B cell (primary cell): ENCODE measurements around the gene UBA3. TPM values are rescaled to one million over a fixed set of nuclear protein-coding genes. Genes with fewer than 3 reads are reported as not detected.

Experiments used
- ATAC-seq: fragments of 200-7000 bp; cut with Tn5 transposase; one replicate; pipeline ENCODE4 v1.10.0; 2021; ENCODE audit warnings: low read depth, mild to moderate bottlenecking, moderate number of reproducible peaks, moderate library complexity
- CTCF ChIA-PET: fragments of 350-600 bp; sonication (Branson Sonifier 250); formaldehyde crosslinking; loops from one replicate; lab custom pipeline; 2021; ENCODE audit warnings: antibody characterized with exemption, inconsistent platforms; lab: Charles Lee
- POLR2A ChIA-PET: fragments of 350-600 bp; sonication (Branson Sonifier 250); formaldehyde crosslinking; loops from one replicate; lab custom pipeline; 2021; ENCODE audit warnings: antibody characterized with exemption; lab: Charles Lee
- DNase-seq: peaks from one replicate; pipeline ENCODE4 v3.0.0; 2013
- H2AFZ ChIP-seq: 2 replicates; pipeline ENCODE4 v1.6.1; 2012; ENCODE audit warnings: mild to moderate bottlenecking, low read depth, low read length; ENCODE audit not compliant: insufficient read depth, poor library complexity, severe bottlenecking
- H3K27ac ChIP-seq, 2 donors: 1 replicate in 1 of 2; 2 replicates in 1 of 2; pipeline ENCODE4 v1.5.1; 2012 to 2013; ENCODE audit warnings: low read length in 2 of 2, mild to moderate bottlenecking in 2 of 2, moderate library complexity in 1 of 2
- H3K27me3 ChIP-seq, 4 experiments: fragments of 200-600 bp in 1 of 4; sonication (generic) in 1 of 4; replicated peaks in 1 of 4; 1 replicate in 2 of 4; 2 replicates in 2 of 4; pipeline versions ENCODE4 v1.6.1 to v1.7.0; 2013 to 2016; ENCODE audit warnings: low read length in 3 of 4, mild to moderate bottlenecking in 2 of 4, mixed read lengths in 1 of 4, moderate library complexity in 1 of 4; ENCODE audit not compliant: insufficient read depth in 4 of 4, control insufficient read depth in 3 of 4; ENCODE audit errors: control extremely low read depth in 1 of 4
- H3K36me3 ChIP-seq, 2 experiments: replicated peaks in 1 of 2; 1 replicate in 1 of 2; 2 replicates in 1 of 2; pipeline versions ENCODE4 v1.6.1 to v1.7.1; 2013; ENCODE audit warnings: low read length in 1 of 2; ENCODE audit not compliant: insufficient read depth in 2 of 2, control insufficient read depth in 1 of 2; ENCODE audit errors: control extremely low read depth in 1 of 2, extremely low read depth in 1 of 2
- H3K4me1 ChIP-seq, 2 donors: fragments of 200-600 bp in 1 of 2; sonication (generic) in 1 of 2; 1 replicate in 1 of 2; 2 replicates in 1 of 2; pipeline versions ENCODE4 v1.5.1 to v1.6.1; 2013 to 2017; ENCODE audit warnings: low read length in 2 of 2; ENCODE audit not compliant: control insufficient read depth in 2 of 2, insufficient read depth in 2 of 2
- H3K4me2 ChIP-seq: replicated peaks from 2 replicates; pipeline ENCODE3; 2012; ENCODE audit warnings: mild to moderate bottlenecking, low read depth, low read length; ENCODE audit not compliant: poor library complexity, severe bottlenecking
- H3K4me3 ChIP-seq, 5 experiments: fragments of 200-600 bp in 1 of 5; sonication (generic) in 1 of 5; 1 replicate in 3 of 5; 2 replicates in 2 of 5; pipeline versions ENCODE4 v1.5.1 to v1.7.0; 2011 to 2016; ENCODE audit warnings: low read length in 4 of 5, mild to moderate bottlenecking in 4 of 5, low read depth in 2 of 5, control low read depth in 1 of 5, moderate library complexity in 1 of 5; ENCODE audit not compliant: insufficient read depth in 1 of 5; ENCODE audit errors: control extremely low read depth in 1 of 5, extremely low read depth in 1 of 5
- H3K79me2 ChIP-seq: fragments of 200-600 bp; sonication (generic); one replicate; pipeline ENCODE4 v1.6.0; 2016; ENCODE audit warnings: low read length; ENCODE audit not compliant: control insufficient read depth, insufficient read depth
- H3K9ac ChIP-seq: fragments of 200-600 bp; sonication (generic); 2 replicates; pipeline ENCODE4 v1.6.1; 2017; ENCODE audit warnings: mild to moderate bottlenecking, low read length, moderate library complexity
- H3K9me3 ChIP-seq, 3 donors: one replicate each; pipeline versions ENCODE4 v1.6.1 to v1.7.1; 2013; ENCODE audit warnings: low read length in 2 of 3; ENCODE audit not compliant: control insufficient read depth in 2 of 3, insufficient read depth in 1 of 3; ENCODE audit errors: control extremely low read depth in 1 of 3
- H4K20me1 ChIP-seq: 2 replicates; pipeline ENCODE4 v1.6.0; 2012; ENCODE audit warnings: mild to moderate bottlenecking, low read length; ENCODE audit not compliant: insufficient read depth, control insufficient read depth, poor library complexity, severe bottlenecking
- H3K27ac Mint-ChIP-seq: one replicate; pipeline ENCODE4 v1.8.0; 2021; ENCODE audit warnings: mixed read lengths
- H3K27me3 Mint-ChIP-seq: one replicate; pipeline ENCODE4 v1.8.0; 2021; ENCODE audit warnings: mixed read lengths
- H3K4me1 Mint-ChIP-seq: one replicate; pipeline ENCODE4 v1.8.0; 2021; ENCODE audit warnings: mixed read lengths
- H3K4me3 Mint-ChIP-seq: one replicate; pipeline ENCODE4 v1.8.0; 2021; ENCODE audit warnings: mixed read lengths
- H3K9me3 Mint-ChIP-seq: one replicate; pipeline ENCODE4 v1.8.0; 2022; ENCODE audit warnings: mixed read lengths; ENCODE audit not compliant: insufficient read depth
- EZH2 ChIP-seq: IDR thresholded peaks from 2 replicates; pipeline ENCODE4 v1.6.1; 2012; ENCODE audit warnings: borderline replicate concordance, low read depth, mild to moderate bottlenecking, moderate library complexity, low read length; ENCODE audit not compliant: insufficient read depth, poor library complexity, severe bottlenecking
- WGBS: methylation state at CpG from one replicate; pipeline ENCODE4 v1.1.5; 2013; ENCODE audit warnings: missing lambda C conversion rate; ENCODE audit not compliant: insufficient coverage; 5-methylcytosine and 5-hydroxymethylcytosine counted together
- intact Hi-C: fragments of 100-400 bp; cut with micrococcal nuclease; formaldehyde crosslinking; loops from one replicate; pipeline ENCODE4 v1.10.0; 2022
- polyA plus RNA-seq: library from polyadenylated mRNA; depleted of rRNA; stranded (reverse); fragments of >200 nt; gene quantifications from 2 replicates; pipeline ENCODE4 v1.2.3, GENCODE V29; 2012
- total RNA-seq, 2 donors: library from RNA; stranded (reverse); fragments of 120-200 nt in 1 of 2; gene quantifications; 1 replicate in 1 of 2; 2 replicates in 1 of 2; pipeline versions ENCODE4 v1.2.3 to v1.2.4, GENCODE V29; 2013 to 2022
- TF ChIP-seq, protein P1 (sequence below): fragments of 200-600 bp; IDR thresholded peaks from one replicate; pipeline ENCODE4 v1.8.0; 2022; ENCODE audit warnings: antibody characterized with exemption, mild to moderate bottlenecking

Gene UBA3
- total and polyA plus RNA-seq, 2 donors (not counting 1 experiment from before 2014, with no cell fraction given), result 42.2 to 99.8 TPM

DNA sequence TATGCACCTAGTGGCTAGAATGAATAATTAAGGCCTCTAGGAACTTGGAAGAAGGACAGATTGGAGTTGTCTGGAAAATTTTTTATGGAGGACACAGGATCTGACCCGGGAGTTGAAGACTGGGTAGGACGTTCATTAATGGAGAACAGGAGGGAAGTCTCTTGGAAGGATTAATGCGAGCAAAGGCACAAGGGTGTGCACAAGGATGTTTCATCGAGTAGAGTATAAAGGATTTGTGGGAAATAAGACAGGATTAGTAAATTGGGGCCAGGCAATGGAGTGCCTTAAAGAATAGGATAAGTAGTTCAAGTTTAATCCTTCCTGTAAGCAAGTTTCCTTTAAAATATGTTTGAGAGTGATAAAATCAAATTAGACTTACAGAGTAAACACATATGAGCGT, 27.7 kb upstream of the UBA3 start:
- ChIA-PET CTCF (no interaction called here), POLR2A (no interaction called here)
- intact Hi-C loops, result no loop called here
- peaks cover 2 to 26% of the 10 kb centered on the region in 2 experiments for H3K36me3 ChIP-seq
- Mint-ChIP-seq H3K9me3 (no peaks in the 10 kb centered on the region), H3K4me1 (peaks cover 13% of the 10 kb centered on the region), H3K27ac (peak overlapping the region; percentile 4), H3K27me3 (no peaks in the 10 kb centered on the region), H3K4me3 (no peak overlapping the region)
- H3K27me3 ChIP-seq, result no peaks in the 10 kb centered on the region
- H3K4me1 ChIP-seq, result peaks cover 0 to 3% of the 10 kb centered on the region in 2 donors
- no peak overlapping the region for H3K9ac ChIP-seq
- peaks cover 9% of the 10 kb centered on the region for H4K20me1 ChIP-seq
- H3K4me3 ChIP-seq, result no peak overlapping the region
- peak overlapping the region in 1 of 2 donors; percentile 4 for H3K27ac ChIP-seq
- TF ChIP-seq, protein P1, sequence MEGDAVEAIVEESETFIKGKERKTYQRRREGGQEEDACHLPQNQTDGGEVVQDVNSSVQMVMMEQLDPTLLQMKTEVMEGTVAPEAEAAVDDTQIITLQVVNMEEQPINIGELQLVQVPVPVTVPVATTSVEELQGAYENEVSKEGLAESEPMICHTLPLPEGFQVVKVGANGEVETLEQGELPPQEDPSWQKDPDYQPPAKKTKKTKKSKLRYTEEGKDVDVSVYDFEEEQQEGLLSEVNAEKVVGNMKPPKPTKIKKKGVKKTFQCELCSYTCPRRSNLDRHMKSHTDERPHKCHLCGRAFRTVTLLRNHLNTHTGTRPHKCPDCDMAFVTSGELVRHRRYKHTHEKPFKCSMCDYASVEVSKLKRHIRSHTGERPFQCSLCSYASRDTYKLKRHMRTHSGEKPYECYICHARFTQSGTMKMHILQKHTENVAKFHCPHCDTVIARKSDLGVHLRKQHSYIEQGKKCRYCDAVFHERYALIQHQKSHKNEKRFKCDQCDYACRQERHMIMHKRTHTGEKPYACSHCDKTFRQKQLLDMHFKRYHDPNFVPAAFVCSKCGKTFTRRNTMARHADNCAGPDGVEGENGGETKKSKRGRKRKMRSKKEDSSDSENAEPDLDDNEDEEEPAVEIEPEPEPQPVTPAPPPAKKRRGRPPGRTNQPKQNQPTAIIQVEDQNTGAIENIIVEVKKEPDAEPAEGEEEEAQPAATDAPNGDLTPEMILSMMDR, result no peak
- TF ChIP-seq EZH2, result no peak
- no peak for DNase-seq
- H3K4me2 ChIP-seq, result no peak overlapping the region
- H2AFZ ChIP-seq, result no peak overlapping the region
- 81% methylated on average over 4 of the region's 5 CpGs for WGBS
- no peak for ATAC-seq
- no peaks in the 10 kb centered on the region for H3K9me3 ChIP-seq
- peaks cover 17% of the 10 kb centered on the region for H3K79me2 ChIP-seq

DNA sequence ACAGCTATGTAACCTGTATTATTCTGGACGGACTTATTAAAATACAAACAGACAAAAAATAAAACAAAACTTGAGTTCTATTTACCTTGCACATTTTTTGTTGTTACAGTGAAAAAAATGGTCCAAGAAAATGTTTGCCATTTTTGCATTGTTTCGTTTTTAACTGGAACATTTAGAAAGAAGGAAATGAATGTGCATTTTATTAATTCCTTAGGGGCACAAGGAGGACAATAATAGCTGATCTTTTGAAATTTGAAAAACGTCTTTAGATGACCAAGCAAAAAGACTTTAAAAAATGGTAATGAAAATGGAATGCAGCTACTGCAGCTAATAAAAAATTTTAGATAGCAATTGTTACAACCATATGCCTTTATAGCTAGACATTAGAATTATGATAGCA, 25.2 kb upstream of the UBA3 start:
- ChIA-PET CTCF (interaction anchor here (1.7 to 2.8 kb wide), 2 partner anchors 13 to 21 kb away, joined by 5 to 7 read pairs; partner anchors contain the start of gene ARL6IP5), POLR2A (no interaction called here)
- Mint-ChIP-seq H3K4me1 (peaks cover 13% of the 10 kb centered on the region), H3K4me3 (no peak overlapping the region), H3K9me3 (no peaks in the 10 kb centered on the region), H3K27me3 (no peaks in the 10 kb centered on the region), H3K27ac (no peak overlapping the region)
- WGBS, result 20% methylated on average over 1 of the region's 3 CpGs
- intact Hi-C loops, result no loop called here
- Histone ChIP-seq H3K9ac (no peak overlapping the region), H3K9me3 (no peaks in the 10 kb centered on the region), H3K4me1 (peaks cover 0 to 3% of the 10 kb centered on the region in 2 donors), H4K20me1 (peaks cover 21% of the 10 kb centered on the region), H2AFZ (no peak overlapping the region), H3K36me3 (peaks cover 6 to 47% of the 10 kb centered on the region in 2 experiments), H3K27me3 (no peaks in the 10 kb centered on the region), H3K4me3 (no peak overlapping the region), H3K27ac (peak overlapping the region in 1 of 2 donors; percentile 51), H3K4me2 (no peak overlapping the region), H3K79me2 (peaks cover 41% of the 10 kb centered on the region)
- DNase-seq, result no peak
- TF ChIP-seq, protein P1, result no peak
- no peak for TF ChIP-seq EZH2
- ATAC-seq, result no peak
